GM21367 (cell line): Measurements from ENCODE around the gene SYT8.

Experiments
- ATAC-seq: cut with Tn5 transposase; IDR thresholded peaks from one replicate; pipeline ENCODE4 v1.9.1; 2021; ENCODE audit not compliant: unreplicated experiment

SYT8 gene

GRCh38 chr11:1817511-1817910 lies 17.3 kb upstream of the SYT8 start:
- ATAC-seq: no peak

- no peak for ATAC-seq
Observed at GRCh38 chr11:1819074-1819473, 15.7 kb upstream of the SYT8 start.

DNA sequence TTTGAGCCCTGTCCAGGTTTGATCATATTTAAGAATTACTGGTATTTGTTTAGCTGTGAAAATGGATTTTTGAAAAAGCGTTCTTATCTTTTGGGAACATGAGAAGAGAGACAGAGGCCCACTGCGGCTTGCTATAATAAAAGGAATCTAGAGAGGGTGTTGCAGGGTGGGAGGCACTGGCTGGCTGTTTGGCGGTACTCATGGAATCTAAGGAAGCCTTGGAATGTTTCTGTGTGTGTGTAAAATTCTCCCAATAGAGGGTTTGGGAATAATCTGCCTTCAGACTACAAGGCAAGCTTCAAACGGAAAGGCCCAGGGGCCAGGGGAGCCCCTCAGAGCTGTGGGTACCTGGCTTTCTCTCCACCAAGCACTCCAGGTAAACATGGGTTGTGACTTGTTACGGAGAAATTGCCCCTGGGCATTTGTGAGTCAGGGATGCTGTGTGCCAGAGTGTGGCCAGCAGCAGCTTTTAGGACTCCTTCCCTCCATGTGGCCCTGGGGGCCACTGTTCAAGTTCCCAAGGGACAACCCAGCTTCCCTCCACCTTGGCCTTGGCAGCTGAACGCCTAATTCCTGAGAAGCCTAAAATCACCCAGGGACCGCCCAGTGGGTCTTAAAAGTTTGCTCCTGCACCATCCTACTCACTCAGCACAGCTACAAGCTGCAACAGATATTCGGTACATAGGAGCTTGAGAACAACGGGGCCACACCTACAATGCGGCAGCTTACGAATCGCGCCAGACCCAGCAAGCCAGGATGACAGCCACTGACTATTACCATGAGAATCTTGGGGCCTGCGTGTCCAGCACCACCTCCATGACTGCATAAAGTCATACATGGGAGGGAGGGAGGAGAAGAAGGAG lies 14.1 kb upstream of the SYT8 start:
- no peak for ATAC-seq

- ATAC-seq: no peak
Observed at GRCh38 chr11:1821562-1821961, 13.2 kb upstream of the SYT8 start.

DNA sequence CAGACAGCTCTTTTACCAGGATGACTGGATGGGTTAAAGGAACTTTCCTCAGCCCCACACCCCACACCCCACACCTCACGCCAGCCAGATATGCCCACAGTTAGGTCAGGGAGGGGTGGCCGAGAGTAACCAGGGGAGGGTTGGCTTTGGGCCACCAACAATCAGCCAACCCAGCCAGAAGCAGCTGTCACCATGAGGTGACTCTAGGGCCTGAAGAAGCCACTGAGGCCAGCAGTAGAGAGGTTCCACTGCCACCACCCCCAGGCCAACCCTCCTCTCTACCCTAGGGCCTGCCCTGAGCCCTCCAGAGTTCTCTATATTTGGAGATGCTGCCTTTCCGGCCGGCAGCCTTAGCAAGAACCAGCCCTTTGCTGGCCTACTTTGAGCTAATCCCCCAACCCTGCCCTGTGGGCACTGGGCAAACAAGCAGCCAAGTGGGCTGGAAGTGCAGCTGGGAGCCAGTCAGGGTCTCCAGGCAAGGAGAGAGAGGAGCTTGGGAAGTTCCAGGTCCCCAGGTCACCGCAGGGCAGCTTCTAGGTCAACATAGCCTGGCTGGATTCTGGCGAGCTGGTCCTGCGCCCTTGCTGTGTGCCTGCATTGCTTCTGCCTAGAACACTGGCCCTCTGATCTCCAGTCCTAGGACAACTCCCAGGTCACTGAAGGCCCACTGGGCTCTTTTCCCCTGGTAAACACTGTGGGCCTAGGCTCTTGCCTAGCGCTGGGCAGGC lies 12.0 kb upstream of the SYT8 start:
- ATAC-seq: no peak

- no peak for ATAC-seq
Observed at GRCh38 chr11:1823376-1824220, 11.2 kb upstream of the SYT8 start.

- no peak for ATAC-seq
Observed at GRCh38 chr11:1824221-1825038, 10.4 kb upstream of the SYT8 start.

DNA sequence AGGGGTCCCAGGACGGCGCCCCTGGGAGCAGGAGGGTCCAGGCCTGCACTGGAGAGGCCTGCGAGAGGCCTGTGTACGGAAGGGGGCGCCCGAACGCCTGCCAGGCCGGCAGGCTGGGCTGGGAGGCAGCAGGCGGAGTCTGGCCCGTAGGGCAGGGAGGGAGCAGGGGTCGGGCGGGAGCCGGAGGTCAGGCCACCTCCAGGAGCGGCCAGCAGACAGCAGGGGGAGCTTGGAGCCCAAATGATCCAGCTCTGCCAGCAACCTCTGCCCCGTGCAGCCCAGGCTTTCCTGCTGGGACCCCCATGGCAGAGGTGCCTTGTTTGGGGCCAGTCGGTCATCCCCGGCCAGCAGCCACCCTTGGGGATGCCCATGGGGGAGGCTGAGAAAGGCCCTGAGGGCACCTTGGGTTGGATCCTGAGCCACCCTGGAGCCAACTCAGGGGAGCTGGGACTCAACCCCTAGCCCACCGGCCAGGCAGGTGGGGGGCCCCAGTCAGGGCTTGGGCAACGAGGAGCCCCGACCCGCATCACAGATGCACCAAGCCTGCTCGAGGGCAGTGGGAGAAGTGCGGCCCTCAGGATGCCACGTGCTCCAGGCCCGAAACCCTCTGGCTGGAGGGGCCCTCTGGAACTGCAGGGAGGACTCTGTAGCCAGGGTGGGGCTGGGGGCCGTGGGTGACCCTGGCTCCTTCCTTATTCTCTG lies 9.6 kb upstream of the SYT8 start:
- ATAC-seq: no peak

DNA sequence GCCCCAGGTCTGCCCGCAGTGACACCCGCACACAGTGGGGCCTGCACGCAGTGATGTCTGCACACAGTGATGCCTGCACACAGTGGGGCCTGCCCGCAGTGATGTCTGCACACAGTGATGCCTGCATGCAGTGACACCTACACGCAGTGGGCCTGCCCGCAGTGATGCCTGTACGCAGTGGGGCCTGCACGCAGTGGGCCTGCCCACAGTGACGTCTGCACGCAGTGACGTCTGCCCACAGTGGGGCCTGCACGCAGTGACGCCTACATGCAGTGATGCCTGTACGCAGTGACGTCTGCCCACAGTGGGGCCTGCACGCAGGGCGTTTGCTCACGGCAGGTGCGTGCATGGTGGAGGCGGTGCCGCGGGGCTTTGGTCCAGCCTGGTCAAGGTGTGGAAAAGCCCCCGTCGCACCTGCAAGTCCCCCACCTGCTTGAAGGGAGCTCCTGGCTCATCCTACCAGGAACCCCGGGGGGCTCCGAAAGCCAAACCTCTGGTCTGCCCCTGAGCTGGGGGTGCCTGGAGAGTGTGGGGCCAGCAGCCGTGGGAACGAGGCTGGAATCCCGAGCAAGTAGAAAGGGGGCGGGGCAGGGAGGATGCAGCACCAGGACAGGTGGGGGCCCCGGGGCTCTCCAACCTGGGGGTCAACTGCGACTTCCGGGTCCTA lies 8.9 kb upstream of the SYT8 start:
- ATAC-seq: no peak

DNA sequence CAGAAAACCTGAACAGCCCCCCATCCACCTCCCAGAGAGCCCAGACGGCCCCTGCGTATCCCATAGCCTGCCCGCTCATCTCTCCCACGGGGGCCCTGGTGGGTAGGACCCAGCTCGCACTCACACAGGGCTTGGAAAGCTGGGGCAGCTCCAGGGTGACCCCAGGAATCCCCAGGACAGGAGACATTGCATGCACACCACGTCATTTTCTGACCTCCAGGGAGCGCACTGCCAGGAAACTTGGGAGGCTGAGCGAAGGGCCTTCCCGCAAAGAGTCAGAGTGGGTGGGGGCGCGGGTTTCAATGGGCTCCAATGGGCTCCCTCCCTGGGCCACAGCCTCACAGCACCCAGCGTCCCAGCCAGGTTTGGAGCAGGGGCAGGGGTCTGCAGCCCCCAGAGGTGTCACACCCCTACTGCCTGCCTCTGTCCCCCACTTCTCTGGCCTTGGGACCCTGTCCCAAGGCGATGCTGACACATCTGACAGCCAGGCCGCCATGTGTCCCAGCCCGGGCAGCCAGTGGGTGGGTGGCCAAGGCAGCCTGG lies 8.2 kb upstream of the SYT8 start:
- ATAC-seq: no peak

DNA sequence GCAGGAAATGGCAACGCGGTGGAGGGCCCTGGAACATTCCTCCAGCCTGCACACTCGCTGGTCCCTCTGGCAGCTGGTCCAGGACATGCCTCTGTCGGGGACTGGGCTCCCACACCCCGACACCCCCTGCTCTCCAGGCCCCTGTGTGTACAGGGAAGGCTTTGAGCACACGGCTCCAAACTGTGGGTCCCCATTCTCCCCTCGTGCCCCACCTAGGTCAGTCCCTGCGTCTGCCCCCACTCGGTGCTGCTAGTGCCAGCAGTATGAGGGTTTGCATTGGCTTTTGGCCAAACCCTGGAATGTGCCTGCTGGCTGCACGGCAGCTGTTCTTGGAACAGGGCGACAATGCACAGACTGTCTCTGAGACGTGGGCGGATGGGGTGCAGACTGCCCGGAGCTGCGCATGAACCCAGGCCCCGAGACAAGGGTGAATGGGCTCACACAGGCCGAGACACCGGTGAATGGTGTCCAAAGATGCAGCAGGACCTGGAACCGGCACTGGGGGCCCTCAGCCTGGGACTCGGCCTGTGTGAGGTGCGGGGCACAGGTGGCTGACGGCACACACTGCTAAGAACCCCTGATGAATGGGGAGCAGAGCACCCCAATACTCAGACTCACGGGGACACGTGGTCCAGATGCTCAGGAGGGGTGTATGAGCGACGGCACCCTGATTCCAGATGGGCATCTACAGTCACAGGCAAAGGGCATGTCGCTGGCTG lies 7.5 kb upstream of the SYT8 start:
- ATAC-seq: no peak

DNA sequence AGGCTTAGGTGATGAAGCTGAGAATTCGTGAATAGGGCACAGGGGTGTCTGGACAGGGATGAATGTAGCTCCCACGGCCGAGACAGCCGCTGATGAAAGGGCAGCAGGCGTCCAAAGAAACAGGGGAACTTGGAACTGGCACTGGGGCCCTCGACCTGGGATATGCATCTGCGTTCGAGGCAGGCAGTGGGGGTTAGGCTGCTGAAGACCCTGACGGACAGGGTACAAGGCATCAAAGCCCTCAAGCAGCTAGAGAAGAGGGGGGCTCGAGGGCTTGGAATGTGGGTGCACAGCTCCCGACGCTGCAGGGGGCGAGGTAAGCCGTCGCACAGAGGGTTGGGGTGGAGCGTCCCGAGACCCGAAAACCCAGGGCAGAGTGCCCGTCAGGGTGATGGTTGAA lies 6.9 kb upstream of the SYT8 start:
- no peak for ATAC-seq

GRCh38 chr11:1828542-1828941 lies 6.2 kb upstream of the SYT8 start:
- no peak for ATAC-seq

DNA sequence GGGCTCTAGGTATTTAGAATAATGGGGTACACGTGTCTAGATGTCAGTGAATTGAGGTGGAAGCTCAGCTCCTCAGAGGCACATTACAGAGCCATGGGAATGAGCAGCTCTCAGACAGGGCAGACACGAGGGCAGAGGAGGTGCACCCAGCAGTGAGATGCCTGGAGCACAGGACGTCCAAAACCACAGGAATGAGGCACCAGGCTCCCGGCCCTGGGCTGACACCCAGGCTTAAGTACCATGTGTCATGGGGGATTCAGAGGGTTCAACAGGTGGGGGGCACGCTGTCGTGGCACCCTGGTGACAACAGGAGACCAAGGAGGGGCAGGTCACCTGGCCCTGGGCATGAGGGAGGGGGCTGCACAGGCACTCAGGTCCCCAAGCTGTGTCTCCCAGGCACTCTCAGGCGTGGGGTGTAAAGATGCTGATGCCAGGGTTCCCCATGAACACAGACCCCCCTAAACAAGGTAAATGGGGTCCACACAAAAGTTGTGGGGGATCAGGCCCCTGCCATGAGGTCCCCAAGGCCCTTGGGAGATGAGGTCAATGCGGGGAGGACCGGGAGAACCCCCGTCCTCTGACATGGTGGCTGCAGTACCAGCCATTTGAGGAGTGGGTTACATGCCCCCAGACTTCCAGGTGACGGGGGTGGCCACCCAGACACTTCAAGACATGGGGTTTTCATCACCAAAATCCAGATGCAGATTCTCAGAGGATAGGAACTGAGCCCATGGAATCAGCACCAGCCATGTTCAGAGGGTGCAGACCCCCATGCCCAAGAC lies 5.6 kb upstream of the SYT8 start:
- no peak for ATAC-seq

- ATAC-seq: no peak
Observed at GRCh38 chr11:1830004-1830321, 4.8 kb upstream of the SYT8 start.

GRCh38 chr11:1830322-1831223 lies 4.2 kb upstream of the SYT8 start:
- no peak for ATAC-seq
